ENCODE results near the gene C2orf76.

C2orf76 gene

GRCh38 chr2:119338272-119338671 is 28.4 kb downstream of the C2orf76 start:
- no peak for DNase-seq (ENCODE audit: low spot score)

- DNase-seq (ENCODE audit: low spot score) = no peak
Observed at GRCh38 chr2:119337749-119338148, 28.9 kb downstream of the C2orf76 start.

GRCh38 chr2:119333833-119334232 is 32.8 kb downstream of the C2orf76 start:
- no peak for DNase-seq (ENCODE audit: low spot score)

- no peak for DNase-seq (ENCODE audit: low spot score)
Observed at GRCh38 chr2:119333360-119333759, 33.3 kb downstream of the C2orf76 start.

GRCh38 chr2:119332953-119333352 is 33.7 kb downstream of the C2orf76 start:
- no peak for DNase-seq (ENCODE audit: low spot score)

- no peak for DNase-seq (ENCODE audit: low spot score)
Observed at GRCh38 chr2:119327431-119327830, 39.2 kb downstream of the C2orf76 start.

- no peak for DNase-seq (ENCODE audit: low spot score)
Observed at GRCh38 chr2:119326938-119327337, 39.7 kb downstream of the C2orf76 start.

- DNase-seq (ENCODE audit: low spot score) = no peak
Observed at GRCh38 chr2:119324685-119325270, 41.9 kb downstream of the C2orf76 start.

- DNase-seq (ENCODE audit: low spot score) = peak; percentile 6
Observed at GRCh38 chr2:119323459-119323858, 43.2 kb downstream of the C2orf76 start.

- no peak for DNase-seq (ENCODE audit: low spot score)
Observed at GRCh38 chr2:119319593-119319992, 47.0 kb downstream of the C2orf76 start.

GRCh38 chr2:119317554-119317953 is 49.1 kb downstream of the C2orf76 start:
- DNase-seq (ENCODE audit: low spot score) = no peak

- no peak for DNase-seq (ENCODE audit: low spot score)
Observed at GRCh38 chr2:119316066-119316465, 50.6 kb downstream of the C2orf76 start.

GRCh38 chr2:119315241-119315925 is 51.3 kb downstream of the C2orf76 start:
- no peak for DNase-seq (ENCODE audit: low spot score)

- no peak for DNase-seq (ENCODE audit: low spot score)
Observed at GRCh38 chr2:119311831-119312230, 54.8 kb downstream of the C2orf76 start.

- DNase-seq (ENCODE audit: low spot score) = no peak
Observed at GRCh38 chr2:119311371-119311770, 55.3 kb downstream of the C2orf76 start.

GRCh38 chr2:119308793-119309330 is 57.8 kb downstream of the C2orf76 start:
- DNase-seq (ENCODE audit: low spot score) = no peak

- DNase-seq (ENCODE audit: low spot score) = no peak
Observed at GRCh38 chr2:119307419-119308140, 59.1 kb downstream of the C2orf76 start.

- no peak for DNase-seq (ENCODE audit: low spot score)
Observed at GRCh38 chr2:119306196-119306590, 60.4 kb downstream of the C2orf76 start.

- DNase-seq (ENCODE audit: low spot score) = no peak
Observed at GRCh38 chr2:119305497-119306195, 61.0 kb downstream of the C2orf76 start.

- DNase-seq (ENCODE audit: low spot score) = no peak
Observed at GRCh38 chr2:119304847-119305246, 61.8 kb downstream of the C2orf76 start.

GRCh38 chr2:119301413-119301812 is 65.2 kb downstream of the C2orf76 start:
- DNase-seq (ENCODE audit: low spot score) = peak; percentile 4

GRCh38 chr2:119295688-119296375 is 70.8 kb downstream of the C2orf76 start:
- DNase-seq (ENCODE audit: low spot score) = no peak

Measured in kidney tubule cell (primary cell).